Fibroblast of mammary gland (primary cell): ENCODE results near the gene IP6K3.

Source experiments
- DNase-seq: peaks from one replicate; pipeline ENCODE4 v3.0.0-alpha.2; 2010; ENCODE audit warnings: low read depth
- H3K4me3 ChIP-seq: 2 replicates; pipeline ENCODE4 v1.5.1; 2011; ENCODE audit warnings: low read depth, mild to moderate bottlenecking, low read length, moderate library complexity; ENCODE audit not compliant: control insufficient read depth
- CTCF ChIP-seq: conservative IDR thresholded peaks from 2 replicates; pipeline ENCODE4 v1.5.1; 2011; ENCODE audit warnings: low read depth, low read length, inconsistent platforms; ENCODE audit not compliant: control insufficient read depth, insufficient read depth

IP6K3 gene

GRCh38 chr6:33678233-33678931 lies 68.3 kb downstream of the IP6K3 start:
- H3K4me3 ChIP-seq: no peak overlapping the region
- no peak for TF ChIP-seq CTCF
- DNase-seq: no peak

DNA sequence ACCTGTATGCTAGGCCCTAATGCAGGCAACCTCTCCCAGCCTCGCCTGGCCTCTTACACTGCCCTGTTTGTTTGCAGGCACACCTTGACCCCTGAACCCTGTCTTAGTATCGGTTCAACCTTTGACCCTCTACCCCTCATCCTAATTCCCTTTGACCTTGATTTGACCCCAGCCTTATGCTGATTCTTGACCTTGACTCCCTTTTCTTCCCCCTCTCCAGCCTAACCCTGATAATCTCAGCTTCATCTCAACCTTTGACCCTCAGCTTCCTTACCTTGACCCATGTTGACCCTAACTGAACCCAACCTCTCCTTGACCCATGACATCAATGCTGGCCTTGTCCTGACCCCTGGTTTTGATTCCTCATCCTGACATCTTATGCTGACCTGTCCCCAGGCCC lies 69.0 kb downstream of the IP6K3 start:
- TF ChIP-seq CTCF: no peak
- H3K4me3 ChIP-seq: no peak overlapping the region
- DNase-seq: no peak

GRCh38 chr6:33677143-33677660 lies 69.5 kb downstream of the IP6K3 start:
- peak; percentile 55 for DNase-seq
- TF ChIP-seq CTCF: no peak
- H3K4me3 ChIP-seq: no peak overlapping the region

DNA sequence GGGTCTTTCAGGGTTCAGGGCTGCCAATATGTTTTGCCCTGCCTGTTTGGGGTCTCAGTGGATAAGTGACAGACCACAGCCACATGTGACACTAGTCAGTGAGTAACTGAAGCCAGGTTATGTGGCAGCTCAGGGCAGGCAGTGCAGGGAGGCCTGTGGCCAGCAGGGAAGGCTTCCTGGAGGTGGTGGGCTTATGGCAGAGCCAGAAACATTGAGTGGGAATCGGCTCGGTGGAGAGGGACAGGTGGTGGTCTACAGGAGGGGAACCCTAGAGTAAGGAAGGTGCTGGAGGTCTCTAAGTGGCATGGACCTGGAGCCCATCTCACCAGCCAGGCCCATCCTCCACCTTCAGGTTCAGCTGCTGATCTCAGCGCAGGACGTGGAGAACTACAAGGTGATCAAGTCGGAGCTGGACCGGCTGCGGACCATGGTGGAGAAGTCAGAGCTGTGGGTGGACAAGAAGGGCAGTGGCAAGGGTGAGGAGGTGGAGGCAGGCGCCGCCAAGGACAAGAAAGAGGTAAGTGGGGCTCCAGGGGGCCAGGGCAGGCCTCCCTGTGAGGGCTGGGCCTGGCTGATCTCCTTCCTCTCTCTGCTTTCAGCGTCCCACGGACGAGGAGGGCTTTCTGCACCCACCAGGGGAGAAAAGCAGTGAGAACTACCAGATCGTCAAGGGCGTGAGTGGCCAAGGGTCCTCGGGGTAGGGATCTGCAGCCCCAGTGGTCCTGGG lies 70.1 kb downstream of the IP6K3 start:
- no peak for DNase-seq
- no peak for TF ChIP-seq CTCF
- H3K4me3 ChIP-seq: no peak overlapping the region

- no peak for DNase-seq
- TF ChIP-seq CTCF: no peak
- no peak overlapping the region for H3K4me3 ChIP-seq
These were observed 70.7 kb downstream of the IP6K3 start for GRCh38 chr6:33675968-33676367.

DNA sequence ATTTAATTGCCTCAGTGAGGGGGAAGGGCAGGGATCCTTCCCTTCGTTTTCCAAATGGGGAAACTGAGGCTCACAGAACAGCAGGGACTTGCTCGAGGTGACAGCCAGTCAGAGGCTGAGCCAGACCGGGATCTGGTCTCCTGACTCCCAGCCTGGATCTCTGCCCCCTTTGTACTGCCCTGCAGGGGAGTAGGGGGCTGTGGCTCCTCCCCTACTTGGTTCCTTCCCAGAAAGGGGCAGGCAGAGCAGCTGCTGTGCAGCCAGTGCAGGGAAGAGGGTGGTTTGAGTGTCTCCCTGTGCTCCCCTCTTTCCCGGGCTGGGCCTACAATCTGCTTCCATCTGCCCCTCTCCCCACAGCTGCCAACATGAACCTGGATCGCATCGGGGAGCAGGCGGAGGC lies 72.9 kb downstream of the IP6K3 start:
- no peak for TF ChIP-seq CTCF
- H3K4me3 ChIP-seq: no peak overlapping the region
- DNase-seq: no peak
